Sigmoid colon (tissue), 7 donors: ENCODE results near the gene ANP32E. TPM values are rescaled to one million over a fixed set of nuclear protein-coding genes. Genes with fewer than 3 reads are reported as not detected.

Source experiments
- DNase-seq: peaks from one replicate; pipeline ENCODE4 v3.0.0-alpha.2; 2019
- H3K27ac ChIP-seq, 4 donors: fragments of 200-600 bp; sonication (generic); one replicate each; pipeline ENCODE4 v1.5.1; 2016 to 2019; ENCODE audit warnings: mild to moderate bottlenecking in 1 of 4
- H3K27me3 ChIP-seq, 3 donors: fragments of 200-600 bp; sonication (generic); one replicate each; pipeline ENCODE4 v1.5.1; 2019; ENCODE audit warnings: mild to moderate bottlenecking in 1 of 3
- H3K36me3 ChIP-seq, 4 donors: fragments of 200-600 bp; sonication (generic); one replicate each; pipeline ENCODE4 v1.5.1; 2016 to 2019
- H3K4me1 ChIP-seq, 4 donors: fragments of 200-600 bp; sonication (generic); one replicate each; pipeline ENCODE4 v1.5.1; 2017 to 2019
- H3K4me3 ChIP-seq, 4 donors: fragments of 200-600 bp; sonication (generic); one replicate each; pipeline ENCODE4 v1.5.1; 2017 to 2019; ENCODE audit warnings: mild to moderate bottlenecking in 2 of 4, moderate library complexity in 1 of 4
- H3K9me3 ChIP-seq, 4 donors: fragments of 200-600 bp in 3 of 4; sonication (generic) in 3 of 4; one replicate each; pipeline versions ENCODE4 v1.5.1 to v1.6.1; 2013 to 2019
- EP300 ChIP-seq, 4 donors: sonication (generic); formaldehyde crosslinking; IDR thresholded peaks; one replicate each; pipeline ENCODE4 v1.6.1; 2017; ENCODE audit warnings: antibody characterized with exemption in 4 of 4
- POLR2A ChIP-seq, 2 donors: fragments of 450-650 bp; IDR thresholded peaks; one replicate each; pipeline ENCODE4 v1.6.1; 2016; ENCODE audit warnings: antibody characterized with exemption in 2 of 2, mild to moderate bottlenecking in 2 of 2, moderate library complexity in 2 of 2
- POLR2AphosphoS5 ChIP-seq, 4 donors: sonication (generic); formaldehyde crosslinking; IDR thresholded peaks; one replicate each; pipeline ENCODE4 v1.6.1; 2017; ENCODE audit warnings: antibody characterized with exemption in 4 of 4
- WGBS, 2 donors: extraction: QIAGEN DNeasy Blood & Tissue Kit; methylation state at CpG; one replicate each; pipeline ENCODE4 v1.1.7; 2013; 5-methylcytosine and 5-hydroxymethylcytosine counted together
- intact Hi-C: fragments of 100-400 bp; cut with DNase I; formaldehyde crosslinking; loops from one replicate; pipeline ENCODE4 v1.15.1; 2023
- polyA plus RNA-seq, 3 donors: library from polyadenylated mRNA; stranded (reverse); fragments of 200-250 nt; gene quantifications; one replicate each; pipeline ENCODE4 v1.2.3, GENCODE V29; 2013
- small RNA-seq, 3 donors: library from RNA; depleted of rRNA; stranded (forward); fragments of <200 nt; gene quantifications; one replicate each; pipeline ENCODE3, GENCODE V24; 2016
- total RNA-seq, 4 donors: library from RNA; depleted of rRNA; stranded (reverse); fragments of >200 nt; gene quantifications; one replicate each; pipeline ENCODE4 v1.1.0, GENCODE V29; 2016
- TF ChIP-seq, protein P1 (sequence below), 4 experiments: fragments of 450-650 bp in 3 of 4; fragments of 200-600 bp in 1 of 4; IDR thresholded peaks; one replicate each; pipeline ENCODE4 v1.5.1; 2016 to 2019; ENCODE audit warnings: antibody characterized with exemption in 4 of 4, mild to moderate bottlenecking in 3 of 4, moderate library complexity in 2 of 4
- donor health status: healthy with polysubstance abuse.
- donor health status: Bipolar disorder and iron deficiency.
- donor health status: healthy.

The ANP32E gene
- total and polyA plus RNA-seq, 7 donors: 11.4 to 32.6 (median 16.3) TPM

- WGBS, 2 donors: 18 to 74% methylated on average over 7 of the region's 7 CpGs
- Histone ChIP-seq H3K27me3 (no peaks in the 10 kb centered on the region), H3K9me3 (no peaks in the 10 kb centered on the region), H3K4me1 (peaks cover 0 to 6% (median 3%) of the 10 kb centered on the region in 4 donors), H3K4me3 (no peak overlapping the region), H3K27ac (no peak overlapping the region), H3K36me3 (no peaks in the 10 kb centered on the region)
- TF ChIP-seq POLR2A (IDR thresholded peaks at IDR 0.05) (no peak), EP300 (IDR thresholded peaks at IDR 0.05) (no peak), POLR2AphosphoS5 (IDR thresholded peaks at IDR 0.05) (no peak)
- TF ChIP-seq, protein P1, sequence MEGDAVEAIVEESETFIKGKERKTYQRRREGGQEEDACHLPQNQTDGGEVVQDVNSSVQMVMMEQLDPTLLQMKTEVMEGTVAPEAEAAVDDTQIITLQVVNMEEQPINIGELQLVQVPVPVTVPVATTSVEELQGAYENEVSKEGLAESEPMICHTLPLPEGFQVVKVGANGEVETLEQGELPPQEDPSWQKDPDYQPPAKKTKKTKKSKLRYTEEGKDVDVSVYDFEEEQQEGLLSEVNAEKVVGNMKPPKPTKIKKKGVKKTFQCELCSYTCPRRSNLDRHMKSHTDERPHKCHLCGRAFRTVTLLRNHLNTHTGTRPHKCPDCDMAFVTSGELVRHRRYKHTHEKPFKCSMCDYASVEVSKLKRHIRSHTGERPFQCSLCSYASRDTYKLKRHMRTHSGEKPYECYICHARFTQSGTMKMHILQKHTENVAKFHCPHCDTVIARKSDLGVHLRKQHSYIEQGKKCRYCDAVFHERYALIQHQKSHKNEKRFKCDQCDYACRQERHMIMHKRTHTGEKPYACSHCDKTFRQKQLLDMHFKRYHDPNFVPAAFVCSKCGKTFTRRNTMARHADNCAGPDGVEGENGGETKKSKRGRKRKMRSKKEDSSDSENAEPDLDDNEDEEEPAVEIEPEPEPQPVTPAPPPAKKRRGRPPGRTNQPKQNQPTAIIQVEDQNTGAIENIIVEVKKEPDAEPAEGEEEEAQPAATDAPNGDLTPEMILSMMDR (IDR thresholded peaks at IDR 0.05): no peak
- intact Hi-C loops: no loop called here
- DNase-seq: no peak
Measured at GRCh38 chr1:150173141-150173585, 62.7 kb downstream of the ANP32E start.

GRCh38 chr1:150171801-150172200 lies 64.1 kb downstream of the ANP32E start:
- no peak for DNase-seq
- intact Hi-C loops: no loop called here

DNA sequence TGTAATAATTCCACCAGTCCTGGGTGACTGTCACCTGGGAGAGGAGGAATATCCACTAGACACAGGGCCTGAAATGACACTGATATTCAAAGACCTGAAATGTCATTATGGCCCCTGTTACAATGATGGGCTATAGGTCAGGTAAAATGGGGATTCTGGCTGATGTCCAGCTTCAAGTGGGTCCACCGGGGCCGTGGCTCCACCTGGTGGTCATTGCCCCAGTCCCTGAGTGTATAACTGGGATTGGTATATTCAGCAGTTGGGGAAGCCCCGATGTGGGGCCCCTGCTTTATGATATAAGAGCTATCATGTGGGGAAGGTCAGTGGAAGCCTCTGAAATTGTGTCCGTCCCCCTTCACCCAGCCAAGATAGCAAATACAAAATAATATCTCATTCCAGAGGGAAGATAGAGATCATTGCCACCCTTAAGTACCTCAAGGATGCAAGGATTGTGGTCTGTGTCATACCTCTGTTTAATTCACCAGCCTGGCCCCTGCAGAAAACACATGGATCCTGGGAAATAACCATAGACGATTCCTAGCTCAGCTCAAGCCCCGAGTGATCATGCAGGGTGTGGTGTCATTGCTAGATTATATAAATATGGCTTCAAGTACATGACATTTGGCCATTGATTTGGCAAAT lies 66.8 kb downstream of the ANP32E start:
- 7 to 25% methylated on average over 6 of the region's 6 CpGs for whole genome bisulfite sequencing, 2 donors
- Histone ChIP-seq H3K9me3 (no peaks in the 10 kb centered on the region), H3K4me3 (no peak overlapping the region), H3K27ac (no peak overlapping the region), H3K27me3 (no peaks in the 10 kb centered on the region), H3K36me3 (no peaks in the 10 kb centered on the region), H3K4me1 (peaks cover 0 to 25% (median 22%) of the 10 kb centered on the region in 4 donors)
- intact Hi-C loops: loop anchor here (1.0 kb wide), 2 partner anchors 96 to 207 kb away; no protein-coding TSS in a partner anchor
- DNase-seq: peak; percentile 89
- TF ChIP-seq EP300 (IDR thresholded peaks at IDR 0.05) (no peak), POLR2AphosphoS5 (IDR thresholded peaks at IDR 0.05) (peak; percentile 63 to 87 (median 75)), POLR2A (IDR thresholded peaks at IDR 0.05) (no peak)
- TF ChIP-seq, protein P1 (IDR thresholded peaks at IDR 0.05): peak; percentile 81 to 86 (median 84)

More at GRCh38 chr1:150171801-150172200, 64.1 kb downstream of the ANP32E start:
- H3K4me1 ChIP-seq: peaks cover 0 to 6% (median 3%) of the 10 kb centered on the region in 4 donors
- WGBS, 2 donors: 83 to 84% methylated on average over 2 of the region's 2 CpGs
- H3K4me3 ChIP-seq: no peak overlapping the region
- no peaks in the 10 kb centered on the region for H3K36me3 ChIP-seq
- H3K27me3 ChIP-seq: no peaks in the 10 kb centered on the region
- no peak for TF ChIP-seq POLR2AphosphoS5 (IDR thresholded peaks at IDR 0.05)
- no peak for TF ChIP-seq POLR2A (IDR thresholded peaks at IDR 0.05)
- TF ChIP-seq, protein P1 (IDR thresholded peaks at IDR 0.05): no peak
- no peak for TF ChIP-seq EP300 (IDR thresholded peaks at IDR 0.05)
- H3K27ac ChIP-seq: no peak overlapping the region
- H3K9me3 ChIP-seq: no peaks in the 10 kb centered on the region

Small RNA genes lying within 50 kb of the gene (small RNA-seq; reads per million reads assigned to genes)
- gene RN7SL480P (0 reads per million in 3 donors), gene RNU2-17P (0 to 0.44 (median 0) reads per million in 3 donors)

Other genes with a start within 250 kb of the ANP32E start
- gene OTUD7B, start 225.4 kb downstream of the ANP32E start, total RNA-seq: 10 to 100 TPM; 17.0 to 25.2 (median 19.5) TPM
- 1 to 10 TPM; 6.0 to 9.4 (median 8.6) TPM for gene OTUD7B, start 225.4 kb downstream of the ANP32E start, polyA plus RNA-seq
- 10 to 100 TPM; 44.6 to 68.1 (median 56.0) TPM for gene VPS45, start 168.3 kb downstream of the ANP32E start, total RNA-seq
- 10 to 100 TPM; 16.2 to 20.1 (median 19.0) TPM for gene VPS45, start 168.3 kb downstream of the ANP32E start, polyA plus RNA-seq
- gene PLEKHO1, start 86.2 kb downstream of the ANP32E start, total RNA-seq: 100 to 1,000 TPM; 251 to 402 (median 338) TPM
- 10 to 100 TPM; 14.1 to 65.0 (median 28.2) TPM for gene PLEKHO1, start 86.2 kb downstream of the ANP32E start, polyA plus RNA-seq
- 1 to 10 TPM; 1.4 to 4.3 (median 1.5) TPM for gene CA14, start 21.7 kb upstream of the ANP32E start, total RNA-seq
- gene CA14, start 21.7 kb upstream of the ANP32E start, polyA plus RNA-seq: under 1 TPM in 1 of 3 donors, not detected in 2; 0.35 TPM
- gene APH1A, start 32.9 kb upstream of the ANP32E start, total RNA-seq: 10 to 100 TPM; 44.6 to 59.2 (median 48.0) TPM
- 100 to 1,000 TPM; 134 to 228 (median 145) TPM for gene APH1A, start 32.9 kb upstream of the ANP32E start, polyA plus RNA-seq
- 10 to 100 TPM; 14.8 to 49.7 (median 39.4) TPM for gene C1orf54, start 36.7 kb upstream of the ANP32E start, total RNA-seq
- 10 to 100 TPM; 15.7 to 27.0 (median 23.8) TPM for gene C1orf54, start 36.7 kb upstream of the ANP32E start, polyA plus RNA-seq
- gene CIART, start 46.4 kb upstream of the ANP32E start, total RNA-seq: 10 to 100 TPM; 11.4 to 15.3 (median 13.5) TPM
- gene CIART, start 46.4 kb upstream of the ANP32E start, polyA plus RNA-seq: 1 to 10 TPM in 2 of 3 donors, not detected in 1; 2.5 to 4.2 TPM
- gene MRPS21, start 57.7 kb upstream of the ANP32E start, total RNA-seq: 10 to 100 TPM; 36.8 to 68.3 (median 58.4) TPM
- gene MRPS21, start 57.7 kb upstream of the ANP32E start, polyA plus RNA-seq: 10 to 100 TPM; 64.3 to 94.3 (median 71.0) TPM
- 10 to 100 TPM; 29.5 to 53.5 (median 35.9) TPM for gene PRPF3, start 85.4 kb upstream of the ANP32E start, total RNA-seq
- gene PRPF3, start 85.4 kb upstream of the ANP32E start, polyA plus RNA-seq: 10 to 100 TPM; 15.0 to 35.0 (median 16.2) TPM
- 10 to 100 TPM; 16.2 to 26.7 (median 21.2) TPM for gene RPRD2, start 128.0 kb upstream of the ANP32E start, total RNA-seq
- gene RPRD2, start 128.0 kb upstream of the ANP32E start, polyA plus RNA-seq: 10 to 100 TPM in 1 of 3 donors, 1 to 10 TPM in 2; 4.2 to 12.4 (median 5.5) TPM